DND-41 (cell line): ENCODE results near the gene EFNB2.

Source experiments
- ATAC-seq: fragments of 200-7000 bp; cut with Tn5 transposase; 3 replicates; pipeline ENCODE4 v1.9.1; 2021; ENCODE audit warnings: low read depth; ENCODE audit not compliant: insufficient read depth
- DNase-seq: peaks from one replicate; pipeline ENCODE4 v3.0.0-alpha.2; 2020
- H2AFZ ChIP-seq: 2 replicates; pipeline ENCODE4 v1.6.0; 2012; ENCODE audit warnings: low read depth, low read length
- H3K27ac ChIP-seq: 2 replicates; pipeline ENCODE4 v1.5.1; 2012; ENCODE audit warnings: low read length, inconsistent platforms
- H3K27me3 ChIP-seq: fragments of 200-600 bp; sonication (generic); 2 replicates; pipeline ENCODE4 v1.6.0; 2012; ENCODE audit warnings: low read length, mild to moderate bottlenecking, inconsistent platforms; ENCODE audit not compliant: insufficient read depth, poor library complexity
- H3K36me3 ChIP-seq: 2 replicates; pipeline ENCODE4 v1.5.1; 2012; ENCODE audit warnings: low read length, inconsistent platforms; ENCODE audit not compliant: insufficient read depth
- H3K4me1 ChIP-seq: 2 replicates; pipeline ENCODE4 v1.5.1; 2012; ENCODE audit warnings: mild to moderate bottlenecking, low read length; ENCODE audit not compliant: insufficient read depth
- H3K4me2 ChIP-seq: 2 replicates; pipeline ENCODE4 v1.6.0; 2012; ENCODE audit warnings: mild to moderate bottlenecking, moderate library complexity, low read length, inconsistent platforms; ENCODE audit not compliant: insufficient read depth
- H3K4me3 ChIP-seq, 2 experiments: fragments of 200-600 bp in 1 of 2; shearing (Covaris generic) in 1 of 2; 2 replicates each; pipeline ENCODE4 v1.5.1; 2012 to 2016; ENCODE audit warnings: inconsistent platforms in 2 of 2, low read length in 2 of 2, mild to moderate bottlenecking in 2 of 2, low read depth in 1 of 2, moderate library complexity in 1 of 2
- H3K79me2 ChIP-seq: 2 replicates; pipeline ENCODE4 v1.6.0; 2012; ENCODE audit warnings: low read length, inconsistent platforms; ENCODE audit not compliant: insufficient read depth
- H3K9ac ChIP-seq: 2 replicates; pipeline ENCODE4 v1.6.0; 2012; ENCODE audit warnings: low read depth, mild to moderate bottlenecking, inconsistent platforms, low read length, moderate library complexity
- H3K9me3 ChIP-seq: 2 replicates; pipeline ENCODE4 v1.5.1; 2012; ENCODE audit warnings: low read length, moderate library complexity, mild to moderate bottlenecking, inconsistent platforms; ENCODE audit not compliant: insufficient read depth, severe bottlenecking
- H4K20me1 ChIP-seq: 2 replicates; pipeline ENCODE4 v1.6.0; 2012; ENCODE audit warnings: low read length; ENCODE audit not compliant: insufficient read depth
- CTCF ChIP-seq: IDR thresholded peaks from 2 replicates; pipeline ENCODE4 v1.5.1; 2012; ENCODE audit warnings: borderline replicate concordance, low read length, moderate library complexity, mild to moderate bottlenecking; ENCODE audit not compliant: poor library complexity, severe bottlenecking; ENCODE audit errors: extremely low read depth
- EZH2 ChIP-seq: IDR thresholded peaks from 3 replicates; pipeline ENCODE4 v1.6.1; 2012; ENCODE audit warnings: borderline replicate concordance, low read depth, mild to moderate bottlenecking, moderate library complexity, low read length, inconsistent platforms; ENCODE audit not compliant: severe bottlenecking

EFNB2 gene

DNA sequence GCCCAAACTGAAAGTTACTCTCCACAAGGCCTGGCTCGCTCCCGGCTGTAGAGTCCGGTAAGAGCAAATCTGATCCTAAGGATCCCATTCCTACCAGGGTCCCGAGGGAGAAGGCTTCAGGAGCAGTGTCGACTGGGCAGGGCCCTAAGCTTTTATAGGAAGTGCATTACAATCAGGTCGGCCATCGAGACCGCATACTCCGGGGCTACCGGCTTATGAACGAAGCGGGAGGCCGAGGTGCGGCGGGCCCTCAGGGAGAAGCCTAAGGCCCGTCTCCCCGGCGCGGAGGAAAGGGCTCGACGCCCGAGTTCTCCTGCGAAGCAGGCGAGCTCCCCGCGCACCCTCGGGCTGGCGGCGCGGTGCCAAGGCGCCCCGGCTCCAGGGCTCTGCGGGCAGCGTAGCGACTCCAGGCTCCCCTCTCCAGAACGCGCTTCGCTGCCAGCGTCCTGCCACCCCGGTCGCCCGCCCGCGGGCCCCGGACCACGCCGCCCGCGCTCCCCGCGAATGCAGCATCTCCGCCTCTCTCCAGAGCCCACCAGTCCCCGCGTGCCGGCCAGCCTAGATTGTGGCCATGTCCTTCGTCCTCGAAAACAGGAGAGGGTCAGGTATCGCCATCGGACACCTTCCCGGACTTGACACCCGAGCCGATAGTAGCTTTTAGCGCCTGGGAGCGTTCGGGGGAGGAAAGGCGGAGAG lies 1.4 kb downstream of the EFNB2 start:
- TF ChIP-seq CTCF = no peak
- no peak for TF ChIP-seq EZH2
- Histone ChIP-seq H3K9me3 (peaks cover 6% of the 10 kb centered on the region), H3K4me2 (no peak overlapping the region), H3K79me2 (no peaks in the 10 kb centered on the region), H2AFZ (no peak overlapping the region), H3K4me1 (no peaks in the 10 kb centered on the region), H3K27me3 (no peaks in the 10 kb centered on the region), H4K20me1 (no peaks in the 10 kb centered on the region), H3K9ac (no peak overlapping the region), H3K4me3 (no peak overlapping the region), H3K36me3 (peaks cover 11% of the 10 kb centered on the region), H3K27ac (no peak overlapping the region)
- no peak for DNase-seq
- ATAC-seq = no peak

- H3K27me3 ChIP-seq = no peaks in the 10 kb centered on the region
- peaks cover 7% of the 10 kb centered on the region; the same call in 1 of the 2 replicates for H3K36me3 ChIP-seq
- DNase-seq (no peak), ATAC-seq (no peak)
- H3K4me3 ChIP-seq = no peak overlapping the region
- no peaks in the 10 kb centered on the region for H4K20me1 ChIP-seq
- no peak overlapping the region for H3K4me2 ChIP-seq
- H3K27ac ChIP-seq = no peak overlapping the region
- H2AFZ ChIP-seq = no peak overlapping the region
- no peak overlapping the region for H3K9ac ChIP-seq
- TF ChIP-seq CTCF (no peak), EZH2 (no peak)
- peaks cover 6% of the 10 kb centered on the region for H3K9me3 ChIP-seq
- H3K79me2 ChIP-seq = no peaks in the 10 kb centered on the region
- H3K4me1 ChIP-seq = no peaks in the 10 kb centered on the region
Observed at GRCh38 chr13:106533101-106533942, 2.1 kb downstream of the EFNB2 start.

DNA sequence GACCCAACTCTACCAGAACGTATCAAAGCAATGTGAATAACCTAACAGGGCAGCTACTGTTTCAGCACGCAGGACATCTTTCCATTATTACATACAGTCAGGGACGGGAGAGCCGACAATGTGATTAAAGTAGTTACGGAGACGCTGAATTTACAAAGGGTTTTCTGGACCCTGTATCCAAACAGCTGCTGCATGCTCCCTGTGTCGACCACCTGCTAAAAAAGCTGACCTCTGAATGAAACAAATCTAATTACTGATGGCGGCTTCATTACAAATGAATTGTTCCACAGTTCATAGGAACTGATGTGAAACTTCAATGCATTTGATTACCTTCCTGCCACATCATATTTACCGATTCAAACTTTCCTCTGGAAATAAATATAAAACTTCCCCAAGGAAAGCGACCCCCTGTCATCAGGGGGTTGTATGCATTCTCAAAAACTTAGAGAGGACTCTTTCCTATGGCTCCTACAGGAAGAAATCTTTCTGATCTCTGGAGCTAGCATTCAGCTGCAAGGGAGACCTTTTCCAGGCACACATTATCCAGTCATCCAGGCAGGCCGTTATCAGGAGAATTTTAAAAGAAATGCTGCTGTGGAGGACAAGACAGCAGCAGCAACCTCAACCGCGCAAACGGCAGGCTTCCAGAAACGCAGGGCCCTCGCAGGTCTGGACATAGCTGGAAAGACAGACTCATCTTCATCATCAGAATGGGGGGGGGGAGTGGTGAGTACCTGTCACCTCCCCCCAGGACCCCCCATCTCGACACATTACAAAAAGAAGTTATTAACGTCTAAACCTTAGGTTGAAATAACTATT lies 3.1 kb downstream of the EFNB2 start:
- no peak overlapping the region for H3K27ac ChIP-seq
- no peaks in the 10 kb centered on the region for H3K79me2 ChIP-seq
- DNase-seq (no peak), ATAC-seq (no peak)
- H3K36me3 ChIP-seq = peaks cover 7% of the 10 kb centered on the region; the same call in 1 of the 2 replicates
- no peak overlapping the region for H3K4me3 ChIP-seq
- no peak overlapping the region for H2AFZ ChIP-seq
- no peak overlapping the region for H3K9ac ChIP-seq
- no peaks in the 10 kb centered on the region for H3K4me1 ChIP-seq
- H3K27me3 ChIP-seq = no peaks in the 10 kb centered on the region
- H3K9me3 ChIP-seq = peaks cover 6% of the 10 kb centered on the region
- no peak overlapping the region for H3K4me2 ChIP-seq
- no peaks in the 10 kb centered on the region for H4K20me1 ChIP-seq
- no peak for TF ChIP-seq EZH2
- no peak for TF ChIP-seq CTCF
